HepG2 (cell line): Measurements from ENCODE around the gene SH2D6. TPM values are rescaled to one million over a fixed set of nuclear protein-coding genes. Genes with fewer than 3 reads are reported as not detected.

Experiments used
- ATAC-seq: fragments of 200-7000 bp; cut with Tn5 transposase; 3 replicates; pipeline ENCODE4 v1.9.1; 2020; ENCODE audit warnings: mild to moderate bottlenecking, moderate library complexity
- BruUV-seq: library from RNA; stranded (reverse); fragments of 400-500 nt; replicated peaks from 2 replicates; lab custom pipeline; 2021; lab: Mats Ljungman, UMichigan
- CTCF ChIA-PET: fragments of 300-600 bp; formaldehyde crosslinking; extraction: SDS; loops from one replicate; lab custom pipeline; 2021; ENCODE audit warnings: low total read pairs, inconsistent platforms, low intra/inter-chr PET ratio; lab: Yijun Ruan, JAX
- POLR2A ChIA-PET: fragments of 350-600 bp; sonication (Branson Sonifier 250); formaldehyde crosslinking; loops from one replicate; lab custom pipeline; 2020; ENCODE audit warnings: antibody characterized with exemption, inconsistent platforms; lab: Yijun Ruan, JAX
- DNase-seq: peaks from one replicate; pipeline ENCODE4 v3.0.0-alpha.2; 2015; ENCODE audit warnings: low spot score
- FAIRE-seq: peaks from 3 replicates; lab custom pipeline; 2011; peaks lifted over from hg19 to GRCh38; lab: Jason Lieb, UNC
- H2AFZ ChIP-seq: one replicate; pipeline ENCODE4 v1.6.1; 2011; ENCODE audit warnings: low read length, inconsistent platforms
- H3K27ac ChIP-seq: fragments of 300-600 bp; 3 replicates; pipeline ENCODE4 v1.8.0; 2011; ENCODE audit warnings: mixed run types, mild to moderate bottlenecking, mixed read lengths, low read length, inconsistent platforms; ENCODE audit not compliant: insufficient read depth; ENCODE audit errors: extremely low read length
- H3K27me3 ChIP-seq, 2 experiments: fragments of 200-600 bp in 1 of 2; 2 replicates in 1 of 2; 3 replicates in 1 of 2; pipeline versions ENCODE4 v1.6.0 to v1.8.0; 2011; ENCODE audit warnings: low read length in 2 of 2, mild to moderate bottlenecking in 2 of 2, moderate library complexity in 2 of 2, inconsistent platforms in 1 of 2; ENCODE audit not compliant: insufficient read depth in 2 of 2, control insufficient read depth in 1 of 2
- H3K36me3 ChIP-seq, 2 experiments: fragments of 200-600 bp in 1 of 2; replicated peaks in 1 of 2; 2 replicates in 1 of 2; 3 replicates in 1 of 2; pipeline versions ENCODE4 v1.5.1 to v1.8.0; 2011; ENCODE audit warnings: low read length in 2 of 2, inconsistent platforms in 1 of 2; ENCODE audit not compliant: insufficient read depth in 2 of 2, control insufficient read depth in 1 of 2
- H3K4me1 ChIP-seq: 2 replicates; pipeline ENCODE4 v1.5.1; 2012; ENCODE audit warnings: low read length, inconsistent platforms; ENCODE audit not compliant: insufficient read depth
- H3K4me2 ChIP-seq: 2 replicates; pipeline ENCODE4 v1.6.0; 2011; ENCODE audit warnings: low read depth, low read length, inconsistent platforms
- H3K4me3 ChIP-seq, 3 experiments: fragments of 200-600 bp in 1 of 3; sonication (generic), shearing (Covaris generic) in 1 of 3; replicated peaks in 1 of 3; 2 replicates each; pipeline ENCODE4 v1.5.1; 2011 to 2016; ENCODE audit warnings: low read length in 3 of 3, inconsistent platforms in 2 of 3, low read depth in 2 of 3, mild to moderate bottlenecking in 2 of 3, control low read depth in 1 of 3, mixed read lengths in 1 of 3; ENCODE audit not compliant: insufficient read depth in 1 of 3
- H3K79me2 ChIP-seq: one replicate; pipeline ENCODE4 v1.6.1; 2011; ENCODE audit warnings: low read length, inconsistent platforms; ENCODE audit not compliant: insufficient read depth
- H3K9ac ChIP-seq: 2 replicates; pipeline ENCODE4 v1.6.0; 2011; ENCODE audit warnings: mild to moderate bottlenecking, low read depth, low read length, inconsistent platforms; ENCODE audit not compliant: insufficient read depth
- H3K9me3 ChIP-seq: 2 replicates; pipeline ENCODE4 v1.5.1; 2012; ENCODE audit warnings: mild to moderate bottlenecking, low read length
- H4K20me1 ChIP-seq: 2 replicates; pipeline ENCODE4 v1.6.0; 2011; ENCODE audit warnings: inconsistent platforms, mild to moderate bottlenecking, low read length, moderate library complexity; ENCODE audit not compliant: insufficient read depth
- ARNT2 ChIP-seq: sonication (generic); formaldehyde crosslinking; IDR thresholded peaks from 2 replicates; pipeline ENCODE4 v1.8.0; 2022; ENCODE audit warnings: mild to moderate bottlenecking, low read depth, missing genetic modification reagents, moderate library complexity
- BCL6 ChIP-seq: IDR thresholded peaks from 2 replicates; pipeline ENCODE4 v1.6.1; 2016; ENCODE audit warnings: missing genetic modification reagents, missing compliant biosample characterization
- DMAP1 ChIP-seq: IDR thresholded peaks from 2 replicates; pipeline ENCODE4 v1.6.1; 2016
- DPF2 ChIP-seq: sonication (generic); formaldehyde crosslinking; IDR thresholded peaks from 2 replicates; pipeline ENCODE4 v1.4.0; 2020; ENCODE audit warnings: mild to moderate bottlenecking, low read depth, missing genetic modification reagents, borderline replicate concordance
- EEA1 ChIP-seq: sonication (generic); formaldehyde crosslinking; IDR thresholded peaks from 2 replicates; pipeline ENCODE4 v1.5.1; 2020; ENCODE audit warnings: mild to moderate bottlenecking, missing genetic modification reagents, borderline replicate concordance
- ETV5 ChIP-seq: IDR thresholded peaks from 2 replicates; pipeline ENCODE4 v1.6.1; 2018; ENCODE audit warnings: missing biosample characterization, missing genetic modification reagents, inconsistent platforms, borderline replicate concordance
- GABPA ChIP-seq, 2 experiments: IDR thresholded peaks; 2 replicates each; pipeline ENCODE4 v1.6.1; 2011 to 2016; ENCODE audit warnings: low read depth in 2 of 2, low read length in 1 of 2, missing biosample characterization in 1 of 2, missing genetic modification characterization in 1 of 2
- NR2C2 ChIP-seq: sonication (generic); formaldehyde crosslinking; IDR thresholded peaks from 2 replicates; pipeline ENCODE4 v1.4.0; 2020; ENCODE audit warnings: missing genetic modification reagents, mild to moderate bottlenecking, moderate library complexity, borderline replicate concordance
- ONECUT2 ChIP-seq: sonication (generic); formaldehyde crosslinking; IDR thresholded peaks from 2 replicates; pipeline ENCODE4 v1.4.0; 2020; ENCODE audit warnings: missing genetic modification reagents
- RBM39 ChIP-seq: fragments of 200-400 bp; formaldehyde crosslinking; IDR thresholded peaks from one replicate; pipeline ENCODE4 v1.6.1; 2018; ENCODE audit warnings: antibody characterized with exemption, mild to moderate bottlenecking, low read depth, low read length; ENCODE audit not compliant: poor library complexity, severe bottlenecking
- SOX6 ChIP-seq, 2 experiments: fragments of 450-650 bp in 1 of 2; sonication (generic) in 1 of 2; formaldehyde crosslinking in 1 of 2; IDR thresholded peaks; 2 replicates each; pipeline versions ENCODE4 v1.4.0 to v1.6.1; 2017 to 2020; ENCODE audit warnings: antibody characterized with exemption in 1 of 2, mild to moderate bottlenecking in 1 of 2, missing genetic modification reagents in 1 of 2
- TOPORS ChIP-seq: sonication (generic); formaldehyde crosslinking; IDR thresholded peaks from 2 replicates; pipeline ENCODE4 v1.8.0; 2023; ENCODE audit warnings: mild to moderate bottlenecking, missing genetic modification reagents
- ZNF253 ChIP-seq: sonication (generic); formaldehyde crosslinking; IDR thresholded peaks from 2 replicates; pipeline ENCODE4 v1.8.0; 2022; ENCODE audit warnings: mild to moderate bottlenecking, missing genetic modification reagents, borderline replicate concordance
- ZNF263 ChIP-seq: sonication (generic); formaldehyde crosslinking; IDR thresholded peaks from 2 replicates; pipeline ENCODE4 v1.4.0; 2020; ENCODE audit warnings: missing genetic modification reagents
- ZNF335 ChIP-seq: sonication (generic); formaldehyde crosslinking; IDR thresholded peaks from 2 replicates; pipeline ENCODE4 v1.4.0; 2020; ENCODE audit warnings: missing genetic modification reagents
- ZNF619 ChIP-seq: sonication (generic); formaldehyde crosslinking; IDR thresholded peaks from 2 replicates; pipeline ENCODE4 v1.4.0; 2020; ENCODE audit warnings: mild to moderate bottlenecking, missing genetic modification reagents
- ZNF746 ChIP-seq: sonication (generic); formaldehyde crosslinking; IDR thresholded peaks from 2 replicates; pipeline ENCODE4 v1.8.0; 2022; ENCODE audit warnings: mild to moderate bottlenecking, missing genetic modification reagents
- ZZZ3 ChIP-seq: sonication (generic); formaldehyde crosslinking; IDR thresholded peaks from 2 replicates; pipeline ENCODE4 v1.4.0; 2020; ENCODE audit warnings: missing genetic modification reagents, mild to moderate bottlenecking, borderline replicate concordance
- WGBS: methylation state at CpG from one replicate; pipeline ENCODE4 v1.1.6; 2017; ENCODE audit warnings: low lambda C conversion rate; 5-methylcytosine and 5-hydroxymethylcytosine counted together
- in situ Hi-C: cut with HindIII; loops from 2 replicates; pipeline ENCODE4 v1.10.0; 2017; ENCODE audit warnings: low pct_unique_long_range_greater_than_20kb; ENCODE audit not compliant: extremely low pct_ligation_motif_present
- intact Hi-C: fragments of 100-400 bp; cut with micrococcal nuclease; formaldehyde crosslinking; loops from one replicate; pipeline ENCODE4 v1.10.0; 2022; ENCODE audit not compliant: unreplicated experiment
- polyA plus RNA-seq, 8 experiments: library from polyadenylated mRNA; depleted of rRNA in 3 of 8; stranded (reverse) in 7 of 8; unstranded in 1 of 8; fragments of >200 nt; fragmentation: Illumina TruSeq in 4 of 8; extraction: Trizol in 4 of 8; gene quantifications; 2 replicates each; pipeline versions ENCODE4 v1.2.1 to v1.2.3, GENCODE V29; 2011 to 2016; ENCODE audit warnings: low read depth in 4 of 8, missing spikeins in 1 of 8, mixed read lengths in 1 of 8; ENCODE audit not compliant: insufficient read depth in 1 of 8
- total RNA-seq, 5 experiments: library from RNA; depleted of rRNA; stranded (reverse); fragments of >200 nt; fragmentation: Illumina TruSeq; extraction: Trizol; gene quantifications; 2 replicates each; pipeline ENCODE4 v1.2.3, GENCODE V29; 2016; ENCODE audit warnings: low read depth in 1 of 5
- TF ChIP-seq, protein P1 (sequence below): sonication (generic); formaldehyde crosslinking; IDR thresholded peaks from 2 replicates; pipeline ENCODE4 v1.4.0; 2020; ENCODE audit warnings: mild to moderate bottlenecking, missing genetic modification reagents
- TF ChIP-seq, protein P2 (sequence below): sonication (generic); formaldehyde crosslinking; IDR thresholded peaks from 2 replicates; pipeline ENCODE4 v1.4.0; 2020; ENCODE audit warnings: missing genetic modification reagents
- TF ChIP-seq, protein P3 (sequence below): sonication (generic); formaldehyde crosslinking; IDR thresholded peaks from 2 replicates; pipeline ENCODE4 v1.8.0; 2022; ENCODE audit warnings: missing genetic modification reagents, low read depth, mild to moderate bottlenecking, borderline replicate concordance

SH2D6 gene
- total and polyA plus RNA-seq, 2 of the 13 experiments (the other 11 are each of a cell fraction or from before 2014, with no cell fraction given) = 0.11 to 0.26 TPM

DNA sequence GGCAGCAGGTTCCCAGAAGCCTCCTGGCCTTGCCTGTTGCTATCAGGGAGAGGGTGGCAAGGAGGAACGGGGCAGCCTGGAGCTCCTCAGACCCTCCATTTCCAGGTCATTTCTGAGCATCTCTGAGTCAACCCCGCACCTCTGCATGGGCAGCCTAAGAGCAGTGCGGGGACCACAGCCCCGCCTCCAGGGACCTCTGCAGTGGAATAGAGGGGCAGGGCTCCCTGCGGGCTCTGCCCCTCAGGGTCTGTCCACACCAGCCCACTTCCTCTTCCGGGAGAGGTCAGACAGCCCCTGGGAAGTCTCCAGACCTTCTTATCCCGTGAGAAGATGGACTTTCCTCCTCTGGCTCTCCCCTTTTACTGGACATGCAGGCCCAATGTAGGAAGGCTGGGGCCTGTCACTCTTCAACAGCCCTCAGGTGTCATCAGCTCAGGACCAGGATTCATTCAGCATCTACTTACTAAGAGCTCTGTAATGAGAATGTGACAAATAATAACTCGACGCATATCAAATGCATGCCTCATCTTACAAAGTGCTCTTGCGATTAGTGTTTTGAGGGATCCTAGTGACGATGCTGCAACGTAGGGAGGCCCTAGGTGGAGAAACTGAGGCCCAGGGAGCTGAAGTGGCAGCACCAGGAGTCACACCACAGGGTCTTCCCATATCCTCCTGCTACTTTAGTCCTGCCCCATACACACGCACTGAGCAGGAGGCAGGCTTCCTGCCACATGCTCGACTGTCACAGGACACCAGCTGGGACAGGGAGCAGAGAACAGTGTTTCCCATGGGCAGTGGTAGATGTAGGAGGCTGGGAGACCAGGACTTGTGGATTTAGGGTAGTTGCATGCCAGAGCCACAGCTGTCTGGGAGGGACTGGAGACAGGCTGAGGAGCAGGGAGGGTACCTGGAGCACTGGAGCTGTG, 28.0 kb downstream of the SH2D6 start:
- 69% methylated on average over 14 of the region's 14 CpGs for WGBS
- TF ChIP-seq DPF2 (CRISPR knock-in tag) (no peak), ONECUT2 (CRISPR knock-in tag) (no peak), NR2C2 (CRISPR knock-in tag) (peak; percentile 43), SOX6 (IDR thresholded peaks at IDR 0.05) (no peak), SOX6 (CRISPR knock-in tag; IDR thresholded peaks at IDR 0.05) (peak; percentile 7; the same call in 1 of the 2 replicates), ZNF263 (peak; percentile 47; the same call in 1 of the 2 replicates), ZNF746 (CRISPR knock-in tag) (0 out of 2 replicates have a peak, but pooled peaks have one; percentile 47), ETV5 (0 out of 2 replicates have a peak, but pooled peaks have one; percentile 3), ZNF335 (CRISPR knock-in tag) (no peak), ZNF253 (0 out of 2 replicates have a peak, but pooled peaks have one; percentile 29), BCL6 (no peak), EEA1 (CRISPR knock-in tag) (no peak), TOPORS (CRISPR knock-in tag) (no peak), GABPA (IDR thresholded peaks at IDR 0.05; ENCODE audit: low read depth, low read length) (no peak), GABPA (CRISPR knock-in tag; IDR thresholded peaks at IDR 0.05; ENCODE audit: low read depth) (0 out of 2 replicates have a peak, but pooled peaks have one; percentile 15), ZNF619 (0 out of 2 replicates have a peak, but pooled peaks have one; percentile 15), ZZZ3 (no peak), DMAP1 (CRISPR knock-in tag) (no peak), RBM39 (no peak), ARNT2 (CRISPR knock-in tag) (peak; percentile 44; the same call in 1 of the 2 replicates)
- TF ChIP-seq, protein P1, sequence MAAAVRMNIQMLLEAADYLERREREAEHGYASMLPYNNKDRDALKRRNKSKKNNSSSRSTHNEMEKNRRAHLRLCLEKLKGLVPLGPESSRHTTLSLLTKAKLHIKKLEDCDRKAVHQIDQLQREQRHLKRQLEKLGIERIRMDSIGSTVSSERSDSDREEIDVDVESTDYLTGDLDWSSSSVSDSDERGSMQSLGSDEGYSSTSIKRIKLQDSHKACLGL (CRISPR knock-in tag) = no peak
- TF ChIP-seq, protein P2, sequence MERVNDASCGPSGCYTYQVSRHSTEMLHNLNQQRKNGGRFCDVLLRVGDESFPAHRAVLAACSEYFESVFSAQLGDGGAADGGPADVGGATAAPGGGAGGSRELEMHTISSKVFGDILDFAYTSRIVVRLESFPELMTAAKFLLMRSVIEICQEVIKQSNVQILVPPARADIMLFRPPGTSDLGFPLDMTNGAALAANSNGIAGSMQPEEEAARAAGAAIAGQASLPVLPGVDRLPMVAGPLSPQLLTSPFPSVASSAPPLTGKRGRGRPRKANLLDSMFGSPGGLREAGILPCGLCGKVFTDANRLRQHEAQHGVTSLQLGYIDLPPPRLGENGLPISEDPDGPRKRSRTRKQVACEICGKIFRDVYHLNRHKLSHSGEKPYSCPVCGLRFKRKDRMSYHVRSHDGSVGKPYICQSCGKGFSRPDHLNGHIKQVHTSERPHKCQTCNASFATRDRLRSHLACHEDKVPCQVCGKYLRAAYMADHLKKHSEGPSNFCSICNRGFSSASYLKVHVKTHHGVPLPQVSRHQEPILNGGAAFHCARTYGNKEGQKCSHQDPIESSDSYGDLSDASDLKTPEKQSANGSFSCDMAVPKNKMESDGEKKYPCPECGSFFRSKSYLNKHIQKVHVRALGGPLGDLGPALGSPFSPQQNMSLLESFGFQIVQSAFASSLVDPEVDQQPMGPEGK (CRISPR knock-in tag) = no peak
- TF ChIP-seq, protein P3, sequence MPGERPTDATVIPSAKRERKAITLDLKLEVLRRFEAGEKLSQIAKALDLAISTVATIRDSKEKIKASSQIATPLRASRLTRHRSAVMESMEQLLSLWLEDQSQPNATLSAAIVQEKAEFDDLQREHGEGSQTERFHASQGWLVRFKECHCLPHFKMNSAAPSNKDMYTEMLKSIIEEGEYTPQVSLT (CRISPR knock-in tag) = no peak

More for the DNA sequence above, 28.0 kb downstream of the SH2D6 start:
- ATAC-seq (peak; percentile 39), DNase-seq (no peak), FAIRE-seq (no peak)
- Histone ChIP-seq H4K20me1 (no peaks in the 10 kb centered on the region), H3K9me3 (no peaks in the 10 kb centered on the region), H3K36me3 (no peaks in the 10 kb centered on the region), H3K4me3 (no peak overlapping the region), H3K27me3 (peaks cover 0 to 5% of the 10 kb centered on the region in 2 experiments; a peak in 1 of 5 replicates), H2AFZ (no peak overlapping the region), H3K4me1 (peaks cover 36% of the 10 kb centered on the region), H3K79me2 (no peaks in the 10 kb centered on the region), H3K4me2 (no peak overlapping the region), H3K27ac (no peak overlapping the region), H3K9ac (no peak overlapping the region)
- no TSS peak for BruUV-seq
- CTCF ChIA-PET = no interaction called here
- intact Hi-C loops = no loop called here
- POLR2A ChIA-PET = interaction anchor here (0.7 to 3.7 kb wide), 15 partner anchors 9 to 119 kb away, joined by 3 to 37 read pairs (median 4); partner anchors contain the start of genes ELMOD3, MAT2A, RETSAT and SH2D6
- in situ Hi-C loops = no loop called here
